K562 (cell line): Measurements from ENCODE around the gene PRKAR1B. TPM values are rescaled to one million over a fixed set of nuclear protein-coding genes. Genes with fewer than 3 reads are reported as not detected.

Source experiments
- BRD9 ChIP-seq: fragments of 450-650 bp; IDR thresholded peaks from 2 replicates; pipeline ENCODE4 v1.6.1; 2018; ENCODE audit warnings: low read depth; ENCODE audit not compliant: partially characterized antibody
- ELK1 ChIP-seq: sonication (generic); formaldehyde crosslinking; IDR thresholded peaks from 2 replicates; pipeline ENCODE4 v1.8.1; 2022; ENCODE audit warnings: missing genetic modification reagents
- HDAC2 ChIP-seq: fragments of 450-650 bp; IDR thresholded peaks from 2 replicates; pipeline ENCODE4 v1.6.1; 2016; ENCODE audit warnings: mild to moderate bottlenecking
- MAFG ChIP-seq: fragments of 450-650 bp; conservative IDR thresholded peaks from 2 replicates; pipeline ENCODE4 v1.6.1; 2016; ENCODE audit warnings: missing genetic modification characterization, missing compliant biosample characterization
- MIER1 ChIP-seq: fragments of 450-650 bp; IDR thresholded peaks from 2 replicates; pipeline ENCODE4 v1.6.1; 2016; ENCODE audit warnings: antibody characterized with exemption, mild to moderate bottlenecking, low read depth
- RREB1 ChIP-seq: fragments of 250-450 bp; sonication (Bioruptor Pico); IDR thresholded peaks from 2 replicates; pipeline ENCODE4 v1.4.0; 2020
- THRA ChIP-seq: fragments of 450-650 bp; IDR thresholded peaks from 2 replicates; pipeline ENCODE4 v1.6.1; 2017; ENCODE audit warnings: mild to moderate bottlenecking, moderate library complexity
- XRCC4 ChIP-seq: IDR thresholded peaks from one replicate; pipeline ENCODE4 v1.6.1; 2011; ENCODE audit not compliant: insufficient read depth, insufficient read length; ENCODE audit errors: extremely low read depth
- ZNF316 ChIP-seq: fragments of 450-650 bp; IDR thresholded peaks from 2 replicates; pipeline ENCODE4 v1.6.1; 2016
- ZNF398 ChIP-seq: fragments of 250-450 bp; sonication (Bioruptor Pico); IDR thresholded peaks from 2 replicates; pipeline ENCODE4 v1.8.0; 2021; ENCODE audit warnings: moderate library complexity, mild to moderate bottlenecking, inconsistent platforms
- ZNF717 ChIP-seq: fragments of 250-450 bp; sonication (Bioruptor Pico); IDR thresholded peaks from 2 replicates; pipeline ENCODE4 v1.5.0; 2021
- polyA plus RNA-seq, 8 experiments: library from polyadenylated mRNA; depleted of rRNA in 4 of 8; stranded (reverse) in 5 of 8; unstranded in 3 of 8; fragments of >200 nt; fragmentation: Nextera tagmentation in 2 of 8; fragmentation: Illumina TruSeq in 1 of 8; extraction: Ambion mirVana in 2 of 8; extraction: Trizol in 1 of 8; gene quantifications; 2 replicates each; pipeline versions ENCODE4 v1.2.1 to v1.2.3, GENCODE V29; 2011 to 2014; ENCODE audit warnings: inconsistent platforms in 1 of 8, missing spikeins in 1 of 8
- total RNA-seq, 7 experiments: library from RNA; depleted of rRNA in 6 of 7; stranded (reverse); fragments of >200 nt in 6 of 7; fragmentation: Illumina TruSeq in 2 of 7; extraction: Trizol in 2 of 7; gene quantifications; 2 replicates each; pipeline versions ENCODE4 v1.2.1 to v1.2.3, GENCODE V29; 2011 to 2021; ENCODE audit warnings: low replicate concordance in 1 of 7
- TF ChIP-seq, protein P1 (sequence below): sonication (generic); IDR thresholded peaks from 2 replicates; pipeline ENCODE4 v1.6.1; 2016
- TF ChIP-seq, protein P2 (sequence below): fragments of 450-650 bp; formaldehyde crosslinking; IDR thresholded peaks from 2 replicates; pipeline ENCODE4 v1.4.0; 2022; ENCODE audit warnings: missing genetic modification characterization

The PRKAR1B gene
- total and polyA plus RNA-seq, 9 of the 15 experiments (the other 6 are each of a cell fraction or from before 2014, with no cell fraction given) = 0.99 to 30.5 (median 12.7) TPM

DNA sequence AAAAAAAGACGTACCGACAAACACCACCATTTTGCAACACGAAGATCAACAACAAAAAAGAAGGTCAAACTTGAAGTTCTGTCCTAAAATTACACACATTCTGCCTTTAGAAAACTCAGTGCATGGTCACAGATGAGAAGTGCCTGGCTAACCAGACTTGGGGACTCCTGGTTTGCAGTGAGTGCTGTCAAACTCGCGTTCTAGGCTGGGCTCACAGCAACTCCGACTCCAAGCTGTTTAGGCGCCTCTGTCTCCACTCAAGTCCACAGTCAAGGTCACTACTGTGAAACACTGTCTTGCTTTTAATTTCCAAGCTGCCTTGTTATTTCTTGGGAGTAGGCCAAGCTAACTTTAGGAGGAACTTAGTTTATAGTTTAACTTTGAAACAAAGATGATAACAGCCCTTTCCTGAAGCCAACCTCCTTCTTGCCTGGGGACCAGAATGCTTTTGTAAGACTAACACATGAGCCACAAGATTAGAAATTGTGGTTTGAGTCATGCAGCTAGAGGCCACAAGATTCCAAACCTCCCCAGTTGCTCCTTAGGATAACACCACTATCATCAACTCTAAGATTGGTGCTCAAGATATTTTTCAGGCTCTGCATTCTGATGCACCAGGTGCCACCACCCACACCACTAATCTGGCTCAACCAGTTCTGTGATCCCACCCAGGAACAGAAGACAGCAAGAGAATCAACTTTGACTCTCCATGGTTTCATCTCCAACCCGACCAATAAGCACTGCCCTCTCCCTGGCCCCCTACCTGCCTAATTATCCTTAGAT, 1.7 kb downstream of the PRKAR1B start (continued):
- TF ChIP-seq, protein P1, sequence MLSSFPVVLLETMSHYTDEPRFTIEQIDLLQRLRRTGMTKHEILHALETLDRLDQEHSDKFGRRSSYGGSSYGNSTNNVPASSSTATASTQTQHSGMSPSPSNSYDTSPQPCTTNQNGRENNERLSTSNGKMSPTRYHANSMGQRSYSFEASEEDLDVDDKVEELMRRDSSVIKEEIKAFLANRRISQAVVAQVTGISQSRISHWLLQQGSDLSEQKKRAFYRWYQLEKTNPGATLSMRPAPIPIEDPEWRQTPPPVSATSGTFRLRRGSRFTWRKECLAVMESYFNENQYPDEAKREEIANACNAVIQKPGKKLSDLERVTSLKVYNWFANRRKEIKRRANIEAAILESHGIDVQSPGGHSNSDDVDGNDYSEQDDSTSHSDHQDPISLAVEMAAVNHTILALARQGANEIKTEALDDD = peak; percentile 96
- TF ChIP-seq BRD9 (no peak), XRCC4 (no peak), MAFG (tag) (no peak), RREB1 (CRISPR knock-in tag) (no peak), ELK1 (CRISPR knock-in tag) (no peak), ZNF316 (no peak), ZNF717 (CRISPR knock-in tag) (no peak), HDAC2 (peak; percentile 51), THRA (peak; percentile 70; the same call in 1 of the 2 replicates), MIER1 (no peak), ZNF398 (CRISPR knock-in tag) (no peak)
- TF ChIP-seq, protein P2, sequence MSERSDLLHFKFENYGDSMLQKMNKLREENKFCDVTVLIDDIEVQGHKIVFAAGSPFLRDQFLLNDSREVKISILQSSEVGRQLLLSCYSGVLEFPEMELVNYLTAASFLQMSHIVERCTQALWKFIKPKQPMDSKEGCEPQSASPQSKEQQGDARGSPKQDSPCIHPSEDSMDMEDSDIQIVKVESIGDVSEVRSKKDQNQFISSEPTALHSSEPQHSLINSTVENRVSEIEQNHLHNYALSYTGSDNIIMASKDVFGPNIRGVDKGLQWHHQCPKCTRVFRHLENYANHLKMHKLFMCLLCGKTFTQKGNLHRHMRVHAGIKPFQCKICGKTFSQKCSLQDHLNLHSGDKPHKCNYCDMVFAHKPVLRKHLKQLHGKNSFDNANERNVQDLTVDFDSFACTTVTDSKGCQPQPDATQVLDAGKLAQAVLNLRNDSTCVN (CRISPR knock-in tag) = no peak
